HG03378 (cell line): ENCODE results near the gene GSTA1.
"Not testable (repeated sequence)": the region's sequence is repeated elsewhere in the genome, so short reads cannot be mapped to it uniquely, and the experiment has no call there.

ENCODE experiments used
- ATAC-seq: cut with Tn5 transposase; IDR thresholded peaks from one replicate; pipeline ENCODE4 v1.9.1; 2021; ENCODE audit warnings: mild to moderate bottlenecking, moderate library complexity; ENCODE audit not compliant: unreplicated experiment

Gene GSTA1

DNA sequence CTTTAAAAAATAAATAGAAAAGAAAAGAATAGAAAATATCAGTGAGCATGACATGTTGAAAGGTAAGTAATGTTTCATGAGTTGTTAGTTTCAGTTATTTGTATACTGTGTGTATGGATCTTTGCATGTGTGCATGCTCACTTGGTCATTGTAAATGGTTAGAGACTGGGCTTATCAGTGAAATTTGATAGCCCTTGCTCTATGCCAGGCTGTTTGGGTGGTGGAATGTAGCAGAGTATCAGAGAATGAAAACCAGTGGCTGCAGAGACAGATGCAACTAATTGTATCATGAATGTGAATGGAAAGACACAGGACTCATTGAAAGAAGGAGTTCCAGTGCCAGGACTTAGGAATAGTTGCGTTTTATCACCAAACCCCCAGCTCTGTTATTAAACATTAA is 44.5 kb downstream of the GSTA1 start:
- no peak for ATAC-seq

DNA sequence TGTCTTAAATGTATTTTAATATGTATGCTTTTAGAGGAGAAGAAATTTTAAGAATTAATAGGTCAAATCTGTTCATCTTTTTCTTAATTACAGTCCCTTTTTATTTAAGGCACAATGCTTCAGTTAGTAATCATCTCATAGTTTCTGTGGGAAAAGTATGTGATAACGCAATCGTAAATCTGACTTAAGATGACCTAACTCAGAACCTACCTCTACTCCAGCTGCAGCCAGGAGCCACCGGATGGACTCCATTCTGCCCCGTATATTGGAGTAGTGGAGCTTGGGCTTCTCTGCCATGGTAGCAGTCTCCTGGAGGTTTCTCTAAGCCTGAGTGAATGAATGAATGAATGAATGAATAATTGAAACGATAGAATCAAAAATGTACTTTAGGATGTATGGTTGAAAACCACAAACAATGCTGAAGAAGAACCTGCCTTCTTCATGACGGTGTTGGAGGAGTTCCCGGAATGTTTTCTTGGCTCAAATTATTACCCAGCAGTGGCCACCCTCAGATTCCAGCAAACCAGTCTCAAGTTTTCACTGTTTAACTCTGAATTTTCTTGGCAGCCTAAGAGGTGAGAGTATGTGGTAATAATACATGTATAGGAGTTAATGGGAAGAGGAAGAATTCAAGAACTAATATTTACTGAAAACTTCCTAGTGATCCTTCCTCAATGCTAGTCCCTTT is 45.8 kb downstream of the GSTA1 start:
- not testable (repeated sequence) for ATAC-seq

DNA sequence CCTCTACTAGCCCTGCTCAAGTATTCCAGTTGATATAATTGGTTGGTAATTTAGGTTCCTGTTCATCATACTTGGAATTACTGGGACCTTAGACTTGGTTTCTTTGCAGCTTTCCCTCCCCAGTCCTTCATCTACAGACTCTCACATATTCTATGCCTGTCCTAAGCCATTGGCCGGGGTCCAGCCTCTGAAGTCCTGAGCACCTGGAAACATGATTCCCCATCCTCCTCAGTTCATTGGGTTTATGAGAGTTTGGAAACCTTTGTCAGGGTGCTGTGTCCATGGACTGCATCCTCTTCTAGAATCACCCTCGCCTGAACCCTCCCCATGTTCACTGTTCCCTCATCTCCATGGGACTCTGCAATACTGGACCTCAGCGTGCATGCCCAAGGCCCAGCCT is 49.2 kb downstream of the GSTA1 start:
- ATAC-seq: no peak

- not testable (repeated sequence) for ATAC-seq
Measured at GRCh38 chr6:52753137-52753536, 50.5 kb downstream of the GSTA1 start.

DNA sequence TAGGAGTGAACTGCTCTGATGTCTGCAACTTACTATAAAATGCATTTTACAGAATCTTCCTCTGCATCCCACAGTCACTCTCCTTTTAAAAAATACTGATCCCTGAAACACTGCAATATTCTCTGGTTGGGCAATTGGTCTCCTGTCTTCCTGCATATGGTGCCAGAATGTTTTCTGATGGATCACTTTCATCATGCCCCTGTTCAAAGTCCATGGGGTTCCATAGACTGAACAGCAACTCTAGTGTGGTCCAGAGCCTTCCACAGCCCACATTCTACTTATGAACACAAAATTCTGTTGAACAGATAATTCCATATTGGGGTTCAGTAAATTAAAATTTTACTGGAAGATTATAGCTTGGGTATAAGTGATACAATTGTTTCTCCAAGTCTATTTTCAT is 51.3 kb downstream of the GSTA1 start:
- ATAC-seq: no peak

- ATAC-seq: no peak
Measured at GRCh38 chr6:52749556-52750152, 54.0 kb downstream of the GSTA1 start.

- not testable (repeated sequence) for ATAC-seq
Measured at GRCh38 chr6:52747301-52747700, 56.3 kb downstream of the GSTA1 start.

- no peak for ATAC-seq
Measured at GRCh38 chr6:52746213-52746612, 57.4 kb downstream of the GSTA1 start.

DNA sequence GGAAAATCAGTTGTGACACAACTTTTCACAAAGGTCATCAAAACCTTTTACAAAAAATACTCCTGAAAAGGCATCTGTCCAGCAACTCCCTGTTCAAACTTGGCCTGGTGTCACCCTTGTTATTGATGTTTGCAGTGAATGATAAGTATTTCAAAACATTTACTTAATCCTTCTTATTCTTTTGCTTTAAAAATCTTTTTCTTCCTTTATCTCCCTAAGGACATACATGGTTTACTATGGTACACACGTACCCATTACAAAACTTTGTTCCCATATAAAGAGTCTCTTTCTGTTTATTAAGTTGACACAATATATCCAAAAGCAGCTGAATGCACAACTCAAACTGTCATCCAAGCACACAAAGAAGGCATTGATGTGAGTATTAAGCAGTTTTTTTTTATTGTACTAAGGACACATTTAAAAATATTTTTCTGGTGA is 57.8 kb downstream of the GSTA1 start:
- ATAC-seq: no peak

GRCh38 chr6:52741872-52742271 is 61.7 kb downstream of the GSTA1 start:
- ATAC-seq: no peak
